CD4-positive, alpha-beta memory T cell (primary cell): Measurements from ENCODE around the gene GSTA2. TPM values are rescaled to one million over a fixed set of nuclear protein-coding genes. Genes with fewer than 3 reads are reported as not detected.

Experiments used
- CTCF ChIA-PET: fragments of 350-600 bp; sonication (Branson Sonifier 250); formaldehyde crosslinking; loops from one replicate; lab custom pipeline; 2021; ENCODE audit warnings: inconsistent platforms; ENCODE audit not compliant: partially characterized antibody; lab: Charles Lee
- POLR2A ChIA-PET: fragments of 350-600 bp; sonication (Branson Sonifier 250); formaldehyde crosslinking; loops from one replicate; lab custom pipeline; 2021; ENCODE audit not compliant: partially characterized antibody; lab: Charles Lee
- DNase-seq, 5 donors: peaks; one replicate each; pipeline versions ENCODE4 v3.0.0 to v3.0.0-alpha.2; 2020 to 2022; ENCODE audit warnings: mixed read lengths in 1 of 5
- H3K27ac ChIP-seq: one replicate; pipeline ENCODE4 v1.7.0; 2013; ENCODE audit warnings: low read depth, low read length
- H3K27me3 ChIP-seq: 2 replicates; pipeline ENCODE4 v1.7.0; 2013; ENCODE audit warnings: mild to moderate bottlenecking, low read length, moderate library complexity; ENCODE audit not compliant: insufficient read depth
- H3K36me3 ChIP-seq: 2 replicates; pipeline ENCODE4 v1.7.0; 2013; ENCODE audit warnings: mild to moderate bottlenecking, low read length, moderate library complexity; ENCODE audit not compliant: insufficient read depth
- H3K4me1 ChIP-seq: 2 replicates; pipeline ENCODE4 v1.7.0; 2013; ENCODE audit warnings: mild to moderate bottlenecking, low read length, moderate library complexity; ENCODE audit not compliant: insufficient read depth
- H3K4me3 ChIP-seq, 2 donors: one replicate each; pipeline ENCODE4 v1.7.0; 2013; ENCODE audit warnings: low read length in 2 of 2, mild to moderate bottlenecking in 1 of 2
- H3K9me3 ChIP-seq, 2 donors: one replicate each; pipeline ENCODE4 v1.7.0; 2013; ENCODE audit warnings: low read length in 2 of 2, control low read depth in 1 of 2; ENCODE audit not compliant: control insufficient read depth in 1 of 2
- H3K27ac Mint-ChIP-seq, 7 donors: one replicate each; pipeline ENCODE4 v1.8.0; 2020 to 2021; ENCODE audit warnings: mixed read lengths in 7 of 7, mild to moderate bottlenecking in 6 of 7, inconsistent platforms in 3 of 7, moderate library complexity in 3 of 7
- H3K27me3 Mint-ChIP-seq, 2 donors: one replicate each; pipeline ENCODE4 v1.8.0; 2020 to 2021; ENCODE audit warnings: mixed read lengths in 2 of 2
- H3K36me3 Mint-ChIP-seq, 2 donors: one replicate each; pipeline ENCODE4 v1.8.0; 2020 to 2021; ENCODE audit warnings: mixed read lengths in 2 of 2, inconsistent platforms in 1 of 2, mild to moderate bottlenecking in 1 of 2
- H3K4me1 Mint-ChIP-seq, 4 donors: one replicate each; pipeline ENCODE4 v1.8.0; 2020 to 2021; ENCODE audit warnings: mixed read lengths in 4 of 4, mild to moderate bottlenecking in 1 of 4
- H3K4me3 Mint-ChIP-seq, 8 donors: one replicate each; pipeline ENCODE4 v1.8.0; 2020 to 2021; ENCODE audit warnings: mixed read lengths in 8 of 8, mild to moderate bottlenecking in 7 of 8, moderate library complexity in 6 of 8, inconsistent platforms in 3 of 8
- H3K9me3 Mint-ChIP-seq, 8 donors: one replicate each; pipeline ENCODE4 v1.8.0; 2020 to 2021; ENCODE audit warnings: mixed read lengths in 8 of 8, mild to moderate bottlenecking in 5 of 8, inconsistent platforms in 3 of 8, moderate library complexity in 1 of 8
- intact Hi-C: fragments of 100-400 bp; cut with micrococcal nuclease; formaldehyde crosslinking; loops from one replicate; pipeline ENCODE4 v1.15.1; 2023
- polyA plus RNA-seq, 2 donors: library from polyadenylated mRNA; unstranded; fragments of 300-500 nt; fragmentation: Illumina TruSeq; gene quantifications; one replicate each; pipeline ENCODE4 v1.2.3, GENCODE V29; 2021
- total RNA-seq, 2 experiments: library from RNA; stranded (reverse); gene quantifications; one replicate each; pipeline ENCODE4 v1.2.3, GENCODE V29; 2021

Gene GSTA2
- total and polyA plus RNA-seq, 4 experiments from 2014 or later: not detected

DNA sequence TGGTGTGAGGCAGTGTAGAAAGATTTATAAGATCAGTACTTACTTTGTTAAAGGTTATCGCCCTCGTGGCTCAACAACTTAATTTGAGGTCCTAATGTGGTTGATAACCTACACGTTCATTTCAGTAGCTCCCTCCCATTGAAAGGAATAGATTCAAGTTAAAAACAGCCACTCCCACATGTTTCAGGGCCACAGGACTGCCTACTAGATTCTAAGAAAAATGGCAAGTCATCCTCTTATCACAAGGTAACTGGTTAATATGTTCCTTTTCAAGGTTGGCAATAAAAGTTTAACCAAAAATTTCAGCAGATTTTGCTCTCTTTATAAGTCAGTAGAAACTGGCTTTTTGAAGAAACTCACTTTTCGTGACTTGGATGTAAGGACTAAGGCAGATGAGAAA, 17.1 kb downstream of the GSTA2 start:
- Histone ChIP-seq H3K4me1 (no peaks in the 10 kb centered on the region), H3K9me3 (no peaks in the 10 kb centered on the region), H3K27me3 (no peaks in the 10 kb centered on the region), H3K27ac (no peak overlapping the region), H3K4me3 (no peak overlapping the region), H3K36me3 (no peaks in the 10 kb centered on the region)
- Mint-ChIP-seq H3K36me3 (no peaks in the 10 kb centered on the region), H3K9me3 (peaks cover 0 to 8% (median 2%) of the 10 kb centered on the region in 8 donors), H3K4me3 (no peak overlapping the region), H3K4me1 (no peaks in the 10 kb centered on the region), H3K27me3 (peaks cover 7 to 25% of the 10 kb centered on the region in 2 donors), H3K27ac (no peak overlapping the region)
- intact Hi-C loops: no loop called here
- ChIA-PET POLR2A (no interaction called here), CTCF (no interaction called here)
- no peak for DNase-seq

DNA sequence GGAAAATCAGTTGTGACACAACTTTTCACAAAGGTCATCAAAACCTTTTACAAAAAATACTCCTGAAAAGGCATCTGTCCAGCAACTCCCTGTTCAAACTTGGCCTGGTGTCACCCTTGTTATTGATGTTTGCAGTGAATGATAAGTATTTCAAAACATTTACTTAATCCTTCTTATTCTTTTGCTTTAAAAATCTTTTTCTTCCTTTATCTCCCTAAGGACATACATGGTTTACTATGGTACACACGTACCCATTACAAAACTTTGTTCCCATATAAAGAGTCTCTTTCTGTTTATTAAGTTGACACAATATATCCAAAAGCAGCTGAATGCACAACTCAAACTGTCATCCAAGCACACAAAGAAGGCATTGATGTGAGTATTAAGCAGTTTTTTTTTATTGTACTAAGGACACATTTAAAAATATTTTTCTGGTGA, 17.5 kb downstream of the GSTA2 start:
- no peak overlapping the region for H3K27ac ChIP-seq
- no peaks in the 10 kb centered on the region for H3K36me3 ChIP-seq
- Mint-ChIP-seq H3K4me1 (no peaks in the 10 kb centered on the region), H3K9me3 (peaks cover under 1 to 4% (median 1%) of the 10 kb centered on the region in 8 donors), H3K27ac (no peak overlapping the region), H3K4me3 (no peak overlapping the region), H3K27me3 (peaks cover 7 to 23% of the 10 kb centered on the region in 2 donors), H3K36me3 (no peaks in the 10 kb centered on the region)
- no peaks in the 10 kb centered on the region for H3K4me1 ChIP-seq
- no peaks in the 10 kb centered on the region for H3K27me3 ChIP-seq
- intact Hi-C loops: no loop called here
- no peak overlapping the region for H3K4me3 ChIP-seq
- H3K9me3 ChIP-seq: no peaks in the 10 kb centered on the region
- DNase-seq: no peak
- ChIA-PET POLR2A (no interaction called here), CTCF (no interaction called here)

DNA sequence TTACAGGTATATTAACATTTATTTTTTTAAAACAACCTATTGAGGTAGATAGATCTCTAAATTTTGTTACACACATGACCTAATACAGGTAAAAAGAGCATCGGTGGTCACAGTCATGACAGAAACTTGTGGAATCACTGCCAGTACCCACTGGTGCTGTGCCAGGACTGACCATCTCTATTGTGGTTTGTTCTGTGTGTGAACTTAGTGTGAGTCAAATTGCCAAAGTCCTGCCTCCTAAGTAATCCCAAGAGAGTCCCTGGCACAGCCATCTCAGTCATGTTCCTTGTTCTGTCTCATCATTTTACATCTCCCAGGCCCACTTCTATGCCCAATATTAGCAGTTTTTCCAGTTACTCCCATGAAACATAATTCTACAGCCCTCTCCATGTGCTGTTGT, 21.4 kb downstream of the GSTA2 start:
- Mint-ChIP-seq H3K36me3 (no peaks in the 10 kb centered on the region), H3K4me1 (no peaks in the 10 kb centered on the region), H3K27me3 (peaks cover 11 to 22% of the 10 kb centered on the region in 2 donors), H3K9me3 (peaks cover 0 to 9% (median 4%) of the 10 kb centered on the region in 8 donors), H3K4me3 (no peak overlapping the region), H3K27ac (no peak overlapping the region)
- H3K4me1 ChIP-seq: no peaks in the 10 kb centered on the region
- no peak overlapping the region for H3K27ac ChIP-seq
- intact Hi-C loops: no loop called here
- no peak for DNase-seq
- no peaks in the 10 kb centered on the region for H3K27me3 ChIP-seq
- no peaks in the 10 kb centered on the region for H3K9me3 ChIP-seq
- CTCF ChIA-PET: no interaction called here
- H3K36me3 ChIP-seq: no peaks in the 10 kb centered on the region
- POLR2A ChIA-PET: no interaction called here
- H3K4me3 ChIP-seq: no peak overlapping the region

DNA sequence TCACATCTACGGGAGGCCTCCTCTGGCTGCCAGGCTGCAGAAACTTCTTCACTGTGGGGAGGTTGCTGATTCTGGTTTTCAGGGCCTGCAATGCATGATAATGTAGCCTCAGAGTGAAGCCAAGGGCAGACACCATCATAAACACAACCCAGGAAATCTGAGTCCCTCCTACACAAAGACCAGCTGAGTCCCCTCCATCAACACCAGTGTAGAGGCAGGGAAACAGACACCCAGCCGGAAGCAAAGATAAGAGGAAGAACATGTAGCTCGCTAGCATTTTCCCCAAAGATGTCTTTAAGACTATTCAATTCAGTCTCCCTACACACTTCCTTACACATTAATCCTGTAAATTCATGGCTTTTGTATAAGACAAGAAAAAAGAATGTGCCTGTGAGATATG, 23.6 kb downstream of the GSTA2 start:
- no peaks in the 10 kb centered on the region for H3K36me3 ChIP-seq
- H3K27ac ChIP-seq: no peak overlapping the region
- DNase-seq: no peak
- no peaks in the 10 kb centered on the region for H3K4me1 Mint-ChIP-seq
- intact Hi-C loops: no loop called here
- ChIA-PET CTCF (no interaction called here), POLR2A (no interaction called here)
- H3K4me3 ChIP-seq: no peak overlapping the region
- H3K4me3 Mint-ChIP-seq: no peak overlapping the region
- no peaks in the 10 kb centered on the region for H3K36me3 Mint-ChIP-seq
- H3K27ac Mint-ChIP-seq: no peak overlapping the region
- peaks cover 0 to 9% (median 4%) of the 10 kb centered on the region in 8 donors for H3K9me3 Mint-ChIP-seq
- no peaks in the 10 kb centered on the region for H3K9me3 ChIP-seq
- no peaks in the 10 kb centered on the region for H3K4me1 ChIP-seq
- H3K27me3 Mint-ChIP-seq: peaks cover 13 to 16% of the 10 kb centered on the region in 2 donors
- H3K27me3 ChIP-seq: no peaks in the 10 kb centered on the region

DNA sequence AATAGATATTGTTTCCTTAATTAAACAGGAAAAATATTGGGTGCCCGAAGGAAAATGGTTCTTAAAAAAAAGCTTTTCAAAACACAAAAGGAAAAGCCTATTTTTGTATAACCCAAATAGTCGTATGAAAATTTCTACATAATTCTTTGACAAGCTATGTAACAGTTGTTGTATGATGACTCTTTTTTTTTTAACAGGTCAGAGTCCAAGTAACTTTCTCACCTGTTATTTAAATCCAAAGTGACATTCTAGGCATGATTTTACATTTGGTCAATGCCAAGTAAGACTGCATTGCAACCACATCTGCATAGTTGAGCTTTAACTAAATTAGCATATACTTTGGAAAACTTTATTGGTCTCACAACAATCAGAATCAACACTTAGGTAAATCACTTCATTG, 24.1 kb downstream of the GSTA2 start:
- Histone ChIP-seq H3K4me3 (no peak overlapping the region), H3K27ac (no peak overlapping the region), H3K9me3 (no peaks in the 10 kb centered on the region), H3K27me3 (no peaks in the 10 kb centered on the region), H3K4me1 (no peaks in the 10 kb centered on the region), H3K36me3 (no peaks in the 10 kb centered on the region)
- no peaks in the 10 kb centered on the region for H3K36me3 Mint-ChIP-seq
- ChIA-PET POLR2A (no interaction called here), CTCF (no interaction called here)
- peaks cover 0 to 9% (median 4%) of the 10 kb centered on the region in 8 donors for H3K9me3 Mint-ChIP-seq
- no peak overlapping the region for H3K4me3 Mint-ChIP-seq
- intact Hi-C loops: no loop called here
- no peak overlapping the region for H3K27ac Mint-ChIP-seq
- H3K4me1 Mint-ChIP-seq: no peaks in the 10 kb centered on the region
- peaks cover 12 to 13% of the 10 kb centered on the region in 2 donors for H3K27me3 Mint-ChIP-seq
- no peak for DNase-seq

DNA sequence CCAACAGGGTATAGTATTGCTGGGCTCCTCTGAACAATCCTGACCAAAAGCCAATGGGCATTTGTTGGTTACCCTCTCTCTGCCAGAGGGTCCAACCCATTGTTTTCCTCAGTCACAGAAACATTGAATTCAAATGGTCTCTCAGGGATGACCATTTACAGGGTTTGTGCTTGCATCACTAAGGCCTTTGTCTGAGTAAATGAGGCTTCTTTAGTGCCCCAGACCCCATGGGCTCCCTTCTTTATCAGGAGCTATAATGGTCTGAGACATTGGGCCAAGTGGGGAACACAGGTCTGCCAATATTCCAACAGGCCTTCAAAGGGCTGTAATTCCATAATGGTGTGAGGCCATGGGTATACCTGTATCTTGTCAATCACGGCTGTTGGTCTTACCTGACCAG, 27.1 kb downstream of the GSTA2 start:
- H3K36me3 Mint-ChIP-seq: no peaks in the 10 kb centered on the region
- H3K27me3 ChIP-seq: no peaks in the 10 kb centered on the region
- no peak overlapping the region for H3K4me3 Mint-ChIP-seq
- no peak overlapping the region for H3K4me3 ChIP-seq
- peaks cover 0 to 7% of the 10 kb centered on the region in 2 donors for H3K27me3 Mint-ChIP-seq
- no peaks in the 10 kb centered on the region for H3K9me3 ChIP-seq
- CTCF ChIA-PET: no interaction called here
- no peak for DNase-seq
- H3K4me1 ChIP-seq: no peaks in the 10 kb centered on the region
- POLR2A ChIA-PET: no interaction called here
- no peaks in the 10 kb centered on the region for H3K4me1 Mint-ChIP-seq
- H3K9me3 Mint-ChIP-seq: peaks cover 0 to 9% (median 3%) of the 10 kb centered on the region in 8 donors
- no peak overlapping the region for H3K27ac Mint-ChIP-seq
- intact Hi-C loops: no loop called here
- no peaks in the 10 kb centered on the region for H3K36me3 ChIP-seq
- H3K27ac ChIP-seq: no peak overlapping the region

DNA sequence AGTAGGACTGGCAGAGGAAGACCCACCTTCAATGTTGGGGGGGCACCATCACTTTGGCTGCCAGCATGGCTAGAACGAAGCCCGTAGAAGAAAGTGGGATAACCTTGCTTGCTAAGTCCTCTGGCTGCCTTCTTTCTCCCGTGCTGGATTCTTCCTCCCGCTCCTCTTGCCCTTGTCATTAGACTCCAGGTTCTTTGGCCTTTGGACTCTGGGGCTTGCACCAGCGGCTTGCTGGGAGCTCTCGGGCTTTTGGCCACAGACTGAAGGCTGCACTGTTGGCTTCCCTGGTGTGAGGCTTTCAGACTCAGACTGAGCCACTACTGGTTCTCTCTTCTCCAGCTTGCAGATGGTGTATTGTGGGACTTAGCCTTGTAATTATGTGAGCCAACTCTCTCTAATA, 28.2 kb downstream of the GSTA2 start:
- no peaks in the 10 kb centered on the region for H3K36me3 Mint-ChIP-seq

DNA sequence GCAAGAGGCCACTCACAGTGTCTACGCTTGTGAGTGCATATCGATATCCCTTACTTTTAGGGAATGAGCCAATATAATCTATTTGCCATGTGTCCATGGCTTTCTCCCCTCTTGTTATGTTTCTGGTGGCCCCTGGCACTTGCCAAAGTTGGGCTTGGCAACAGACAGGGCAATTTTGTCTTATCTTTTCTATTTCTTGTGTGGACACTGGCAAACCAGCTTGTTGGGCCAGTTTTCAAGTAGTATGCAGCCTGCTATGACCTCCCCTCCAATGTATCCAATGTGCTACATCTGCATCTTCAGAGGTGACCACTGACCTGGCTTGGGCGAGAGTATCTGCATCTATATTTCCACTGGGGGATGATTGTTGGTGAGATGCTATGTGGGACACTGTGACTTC, 29.2 kb downstream of the GSTA2 start:
- Histone ChIP-seq H3K9me3 (no peaks in the 10 kb centered on the region), H3K4me3 (no peak overlapping the region), H3K27me3 (no peaks in the 10 kb centered on the region), H3K36me3 (no peaks in the 10 kb centered on the region), H3K27ac (no peak overlapping the region), H3K4me1 (no peaks in the 10 kb centered on the region)
- Mint-ChIP-seq H3K27me3 (peaks cover 0 to 3% of the 10 kb centered on the region in 2 donors), H3K4me3 (no peak overlapping the region), H3K4me1 (no peaks in the 10 kb centered on the region), H3K36me3 (no peaks in the 10 kb centered on the region), H3K27ac (no peak overlapping the region), H3K9me3 (no peaks in the 10 kb centered on the region)
- DNase-seq: no peak
- ChIA-PET CTCF (no interaction called here), POLR2A (no interaction called here)
- intact Hi-C loops: no loop called here

More for the DNA sequence above, 28.2 kb downstream of the GSTA2 start:
- intact Hi-C loops: no loop called here
- no peak overlapping the region for H3K27ac Mint-ChIP-seq
- H3K36me3 ChIP-seq: no peaks in the 10 kb centered on the region
- H3K9me3 ChIP-seq: no peaks in the 10 kb centered on the region
- H3K4me3 Mint-ChIP-seq: no peak overlapping the region
- DNase-seq: no peak
- POLR2A ChIA-PET: no interaction called here
- H3K4me3 ChIP-seq: no peak overlapping the region
- H3K4me1 Mint-ChIP-seq: no peaks in the 10 kb centered on the region
- H3K9me3 Mint-ChIP-seq: peaks cover 0 to 3% (median 0%) of the 10 kb centered on the region in 8 donors
- H3K4me1 ChIP-seq: no peaks in the 10 kb centered on the region
- peaks cover 0 to 7% of the 10 kb centered on the region in 2 donors for H3K27me3 Mint-ChIP-seq
- no peak overlapping the region for H3K27ac ChIP-seq
- CTCF ChIA-PET: no interaction called here
- no peaks in the 10 kb centered on the region for H3K27me3 ChIP-seq
